GM23338 (cell line): ENCODE data around the gene SIRT2. TPM values are rescaled to one million over a fixed set of nuclear protein-coding genes. Genes with fewer than 3 reads are reported as not detected.

Experiments used
- EZH2 ChIP-seq: fragments of 200-600 bp; sonication (generic); IDR thresholded peaks from one replicate; pipeline ENCODE4 v1.8.0; 2017; ENCODE audit warnings: antibody characterized with exemption, mild to moderate bottlenecking, low read depth; ENCODE audit not compliant: unreplicated experiment
- JUNB ChIP-seq: IDR thresholded peaks from one replicate; pipeline ENCODE4 v1.6.1; 2016; ENCODE audit warnings: antibody characterized with exemption; ENCODE audit not compliant: unreplicated experiment
- NANOG ChIP-seq: IDR thresholded peaks from 2 replicates; pipeline ENCODE4 v1.6.1; 2016; ENCODE audit warnings: antibody characterized with exemption, borderline replicate concordance
- polyA plus RNA-seq: library from polyadenylated mRNA; unstranded; fragments of >200 nt; fragmentation: Nextera tagmentation; extraction: Ambion mirVana; gene quantifications from 2 replicates; pipeline ENCODE4 v1.2.1, GENCODE V29; 2016
- total RNA-seq: library from RNA; depleted of rRNA; stranded (reverse); fragments of >200 nt; shearing (Covaris generic); gene quantifications from 2 replicates; pipeline ENCODE4 v1.2.3, GENCODE V29; 2014
- TF ChIP-seq, protein P1 (sequence below), 2 experiments: fragments of 200-600 bp in 1 of 2; sonication (generic) in 1 of 2; conservative IDR thresholded peaks; 2 replicates each; pipeline versions ENCODE4 v1.5.1 to v1.6.1; 2016 to 2017; ENCODE audit warnings: antibody characterized with exemption in 2 of 2, low read depth in 2 of 2, mild to moderate bottlenecking in 2 of 2, moderate library complexity in 1 of 2
- TF ChIP-seq, protein P2 (sequence below): fragments of 250-450 bp; sonication (Bioruptor Pico); IDR thresholded peaks from 2 replicates; pipeline ENCODE4 v1.5.0; 2020; ENCODE audit warnings: mild to moderate bottlenecking, moderate library complexity

The SIRT2 gene
- total and polyA plus RNA-seq, 2 experiments from 2014 or later, result 2.7 to 8.4 TPM

GRCh38 chr19:38877781-38878574 lies 21.4 kb downstream of the SIRT2 start, which contains the start of gene RINL (continued):
- TF ChIP-seq, protein P1, sequence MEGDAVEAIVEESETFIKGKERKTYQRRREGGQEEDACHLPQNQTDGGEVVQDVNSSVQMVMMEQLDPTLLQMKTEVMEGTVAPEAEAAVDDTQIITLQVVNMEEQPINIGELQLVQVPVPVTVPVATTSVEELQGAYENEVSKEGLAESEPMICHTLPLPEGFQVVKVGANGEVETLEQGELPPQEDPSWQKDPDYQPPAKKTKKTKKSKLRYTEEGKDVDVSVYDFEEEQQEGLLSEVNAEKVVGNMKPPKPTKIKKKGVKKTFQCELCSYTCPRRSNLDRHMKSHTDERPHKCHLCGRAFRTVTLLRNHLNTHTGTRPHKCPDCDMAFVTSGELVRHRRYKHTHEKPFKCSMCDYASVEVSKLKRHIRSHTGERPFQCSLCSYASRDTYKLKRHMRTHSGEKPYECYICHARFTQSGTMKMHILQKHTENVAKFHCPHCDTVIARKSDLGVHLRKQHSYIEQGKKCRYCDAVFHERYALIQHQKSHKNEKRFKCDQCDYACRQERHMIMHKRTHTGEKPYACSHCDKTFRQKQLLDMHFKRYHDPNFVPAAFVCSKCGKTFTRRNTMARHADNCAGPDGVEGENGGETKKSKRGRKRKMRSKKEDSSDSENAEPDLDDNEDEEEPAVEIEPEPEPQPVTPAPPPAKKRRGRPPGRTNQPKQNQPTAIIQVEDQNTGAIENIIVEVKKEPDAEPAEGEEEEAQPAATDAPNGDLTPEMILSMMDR (conservative IDR thresholded peaks at IDR 0.05; ENCODE audit: low read depth in 2 of 2), result no peak
- TF ChIP-seq, protein P2, sequence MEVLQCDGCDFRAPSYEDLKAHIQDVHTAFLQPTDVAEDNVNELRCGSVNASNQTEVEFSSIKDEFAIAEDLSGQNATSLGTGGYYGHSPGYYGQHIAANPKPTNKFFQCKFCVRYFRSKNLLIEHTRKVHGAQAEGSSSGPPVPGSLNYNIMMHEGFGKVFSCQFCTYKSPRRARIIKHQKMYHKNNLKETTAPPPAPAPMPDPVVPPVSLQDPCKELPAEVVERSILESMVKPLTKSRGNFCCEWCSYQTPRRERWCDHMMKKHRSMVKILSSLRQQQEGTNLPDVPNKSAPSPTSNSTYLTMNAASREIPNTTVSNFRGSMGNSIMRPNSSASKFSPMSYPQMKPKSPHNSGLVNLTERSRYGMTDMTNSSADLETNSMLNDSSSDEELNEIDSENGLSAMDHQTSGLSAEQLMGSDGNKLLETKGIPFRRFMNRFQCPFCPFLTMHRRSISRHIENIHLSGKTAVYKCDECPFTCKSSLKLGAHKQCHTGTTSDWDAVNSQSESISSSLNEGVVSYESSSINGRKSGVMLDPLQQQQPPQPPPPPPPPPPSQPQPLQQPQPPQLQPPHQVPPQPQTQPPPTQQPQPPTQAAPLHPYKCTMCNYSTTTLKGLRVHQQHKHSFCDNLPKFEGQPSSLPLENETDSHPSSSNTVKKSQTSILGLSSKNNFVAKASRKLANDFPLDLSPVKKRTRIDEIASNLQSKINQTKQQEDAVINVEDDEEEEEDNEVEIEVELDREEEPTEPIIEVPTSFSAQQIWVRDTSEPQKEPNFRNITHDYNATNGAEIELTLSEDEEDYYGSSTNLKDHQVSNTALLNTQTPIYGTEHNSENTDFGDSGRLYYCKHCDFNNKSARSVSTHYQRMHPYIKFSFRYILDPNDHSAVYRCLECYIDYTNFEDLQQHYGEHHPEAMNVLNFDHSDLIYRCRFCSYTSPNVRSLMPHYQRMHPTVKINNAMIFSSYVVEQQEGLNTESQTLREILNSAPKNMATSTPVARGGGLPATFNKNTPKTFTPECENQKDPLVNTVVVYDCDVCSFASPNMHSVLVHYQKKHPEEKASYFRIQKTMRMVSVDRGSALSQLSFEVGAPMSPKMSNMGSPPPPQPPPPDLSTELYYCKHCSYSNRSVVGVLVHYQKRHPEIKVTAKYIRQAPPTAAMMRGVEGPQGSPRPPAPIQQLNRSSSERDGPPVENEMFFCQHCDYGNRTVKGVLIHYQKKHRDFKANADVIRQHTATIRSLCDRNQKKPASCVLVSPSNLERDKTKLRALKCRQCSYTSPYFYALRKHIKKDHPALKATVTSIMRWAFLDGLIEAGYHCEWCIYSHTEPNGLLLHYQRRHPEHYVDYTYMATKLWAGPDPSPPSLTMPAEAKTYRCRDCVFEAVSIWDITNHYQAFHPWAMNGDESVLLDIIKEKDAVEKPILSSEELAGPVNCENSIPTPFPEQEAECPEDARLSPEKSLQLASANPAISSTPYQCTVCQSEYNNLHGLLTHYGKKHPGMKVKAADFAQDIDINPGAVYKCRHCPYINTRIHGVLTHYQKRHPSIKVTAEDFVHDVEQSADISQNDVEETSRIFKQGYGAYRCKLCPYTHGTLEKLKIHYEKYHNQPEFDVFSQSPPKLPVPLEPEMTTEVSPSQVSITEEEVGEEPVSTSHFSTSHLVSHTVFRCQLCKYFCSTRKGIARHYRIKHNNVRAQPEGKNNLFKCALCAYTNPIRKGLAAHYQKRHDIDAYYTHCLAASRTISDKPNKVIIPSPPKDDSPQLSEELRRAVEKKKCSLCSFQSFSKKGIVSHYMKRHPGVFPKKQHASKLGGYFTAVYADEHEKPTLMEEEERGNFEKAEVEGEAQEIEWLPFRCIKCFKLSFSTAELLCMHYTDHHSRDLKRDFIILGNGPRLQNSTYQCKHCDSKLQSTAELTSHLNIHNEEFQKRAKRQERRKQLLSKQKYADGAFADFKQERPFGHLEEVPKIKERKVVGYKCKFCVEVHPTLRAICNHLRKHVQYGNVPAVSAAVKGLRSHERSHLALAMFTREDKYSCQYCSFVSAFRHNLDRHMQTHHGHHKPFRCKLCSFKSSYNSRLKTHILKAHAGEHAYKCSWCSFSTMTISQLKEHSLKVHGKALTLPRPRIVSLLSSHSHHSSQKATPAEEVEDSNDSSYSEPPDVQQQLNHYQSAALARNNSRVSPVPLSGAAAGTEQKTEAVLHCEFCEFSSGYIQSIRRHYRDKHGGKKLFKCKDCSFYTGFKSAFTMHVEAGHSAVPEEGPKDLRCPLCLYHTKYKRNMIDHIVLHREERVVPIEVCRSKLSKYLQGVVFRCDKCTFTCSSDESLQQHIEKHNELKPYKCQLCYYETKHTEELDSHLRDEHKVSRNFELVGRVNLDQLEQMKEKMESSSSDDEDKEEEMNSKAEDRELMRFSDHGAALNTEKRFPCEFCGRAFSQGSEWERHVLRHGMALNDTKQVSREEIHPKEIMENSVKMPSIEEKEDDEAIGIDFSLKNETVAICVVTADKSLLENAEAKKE (CRISPR knock-in tag), result no peak
- TF ChIP-seq EZH2 (no peak), NANOG (no peak), JUNB (no peak)
